Caco-2 (cell line): ENCODE data around the gene COL5A1. TPM values are rescaled to one million over a fixed set of nuclear protein-coding genes. Genes with fewer than 3 reads are reported as not detected.

Source experiments
- BruUV-seq: library from RNA; stranded (reverse); fragments of 400-500 nt; replicated peaks from 2 replicates; lab custom pipeline; 2021; lab: Mats Ljungman, UMichigan
- CTCF ChIA-PET: fragments of 300-600 bp; sonication (Branson Sonifier 250); formaldehyde crosslinking; loops from one replicate; lab custom pipeline; 2022; ENCODE audit warnings: antibody characterized with exemption; lab: Charles Lee
- POLR2A ChIA-PET: fragments of 300-600 bp; sonication (Branson Sonifier 250); formaldehyde crosslinking; loops from one replicate; lab custom pipeline; 2022; ENCODE audit warnings: antibody characterized with exemption; lab: Charles Lee
- DNase-seq, 2 experiments: peaks; one replicate each; pipeline versions ENCODE4 v3.0.0 to v3.0.0-alpha.2; 2020 to 2022
- H3K27me3 ChIP-seq: replicated peaks from 2 replicates; pipeline ENCODE4 v1.6.0; 2011; ENCODE audit warnings: low read length; ENCODE audit not compliant: control insufficient read depth, insufficient read depth
- H3K36me3 ChIP-seq: 2 replicates; pipeline ENCODE4 v1.5.1; 2011; ENCODE audit warnings: low read length; ENCODE audit not compliant: control insufficient read depth, insufficient read depth
- H3K4me1 ChIP-seq: fragments of 250-450 bp; sonication (Bioruptor Pico); 2 replicates; pipeline ENCODE4 v1.5.1; 2020; ENCODE audit warnings: mild to moderate bottlenecking
- H3K4me3 ChIP-seq: 2 replicates; pipeline ENCODE4 v1.5.1; 2011; ENCODE audit warnings: low read depth, mild to moderate bottlenecking, control low read depth, low read length
- H3K9me3 ChIP-seq: fragments of 250-450 bp; sonication (Bioruptor Pico); 2 replicates; pipeline ENCODE4 v1.5.1; 2020; ENCODE audit warnings: mild to moderate bottlenecking, moderate library complexity
- H3K27ac Mint-ChIP-seq: one replicate; pipeline ENCODE4 v1.8.0; 2022; ENCODE audit warnings: mixed read lengths; ENCODE audit not compliant: unreplicated experiment
- H3K27me3 Mint-ChIP-seq: one replicate; pipeline ENCODE4 v1.8.0; 2022; ENCODE audit warnings: mixed read lengths; ENCODE audit not compliant: insufficient read depth, unreplicated experiment
- H3K36me3 Mint-ChIP-seq: one replicate; pipeline ENCODE4 v1.8.0; 2022; ENCODE audit warnings: mild to moderate bottlenecking, mixed read lengths; ENCODE audit not compliant: insufficient read depth, unreplicated experiment
- H3K4me1 Mint-ChIP-seq: one replicate; pipeline ENCODE4 v1.8.0; 2022; ENCODE audit warnings: low read depth, mixed read lengths; ENCODE audit not compliant: unreplicated experiment
- H3K4me3 Mint-ChIP-seq: one replicate; pipeline ENCODE4 v1.8.0; 2022; ENCODE audit warnings: mild to moderate bottlenecking, moderate library complexity, mixed read lengths; ENCODE audit not compliant: unreplicated experiment
- H3K9me3 Mint-ChIP-seq: one replicate; pipeline ENCODE4 v1.8.0; 2022; ENCODE audit warnings: mixed read lengths; ENCODE audit not compliant: unreplicated experiment
- intact Hi-C: fragments of 100-400 bp; cut with micrococcal nuclease; formaldehyde crosslinking; loops from one replicate; pipeline ENCODE4 v1.10.0; 2022; ENCODE audit not compliant: unreplicated experiment
- total RNA-seq: library from RNA; stranded (reverse); gene quantifications from 2 replicates; pipeline ENCODE4 v1.2.3, GENCODE V29; 2022
- TF ChIP-seq, protein P1 (sequence below), 2 experiments: fragments of 200-600 bp in 1 of 2; IDR thresholded peaks; 1 replicate in 1 of 2; 2 replicates in 1 of 2; pipeline versions ENCODE4 v1.5.1 to v1.8.0; 2011 to 2022; ENCODE audit warnings: antibody characterized with exemption in 1 of 2, control low read depth in 1 of 2, inconsistent platforms in 1 of 2, low read depth in 1 of 2, low read length in 1 of 2, mild to moderate bottlenecking in 1 of 2, moderate library complexity in 1 of 2; ENCODE audit not compliant: insufficient read depth in 1 of 2, severe bottlenecking in 1 of 2, unreplicated experiment in 1 of 2

COL5A1 gene
- total RNA-seq, 1 experiment from 2014 or later = 4.8 TPM

DNA sequence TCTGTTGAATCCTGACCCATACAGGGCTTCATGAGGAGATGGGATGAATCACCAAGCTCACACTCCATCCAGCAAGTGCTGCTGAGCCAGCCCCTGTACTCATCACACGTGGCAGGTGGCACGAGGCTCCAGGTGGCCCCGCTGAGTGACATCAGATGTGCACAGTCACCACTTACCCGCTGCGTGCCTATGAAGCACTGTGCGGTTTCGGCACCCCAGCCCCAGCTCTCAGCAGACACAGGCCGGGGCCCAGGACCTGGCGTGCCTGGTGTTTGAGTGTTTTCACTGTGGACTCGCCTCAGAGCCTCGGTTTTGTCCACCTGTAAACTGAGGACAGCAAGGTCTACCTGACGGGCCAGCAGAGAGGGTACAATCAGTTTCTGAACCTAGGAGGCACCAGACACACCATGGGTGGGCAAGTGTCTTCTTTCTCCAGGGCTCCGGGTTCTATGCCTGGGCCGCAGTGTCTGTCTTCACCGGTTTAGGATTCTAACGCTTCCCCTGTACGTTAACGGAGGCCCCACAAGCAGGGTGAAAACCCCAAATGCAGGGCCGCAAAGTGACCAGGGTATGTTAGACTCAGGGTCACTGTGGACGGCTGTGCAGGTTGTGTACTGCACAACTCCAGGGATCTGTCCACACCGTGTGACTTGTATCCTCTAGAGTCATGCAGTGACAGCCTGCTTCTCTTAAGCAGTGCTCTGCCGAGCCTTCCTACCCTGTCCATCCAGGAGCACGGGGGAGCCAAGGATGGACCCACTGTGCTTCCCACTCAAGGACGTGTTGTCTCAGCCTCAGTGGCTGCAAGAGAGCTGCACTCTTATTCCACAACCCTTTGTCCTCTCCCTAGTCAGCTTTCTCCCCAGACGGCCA, 44.3 kb upstream of the COL5A1 start:
- no peaks in the 10 kb centered on the region for H3K36me3 ChIP-seq
- Mint-ChIP-seq H3K36me3 (no peaks in the 10 kb centered on the region), H3K9me3 (no peaks in the 10 kb centered on the region), H3K4me3 (no peak overlapping the region), H3K27me3 (no peaks in the 10 kb centered on the region), H3K4me1 (peaks cover 7% of the 10 kb centered on the region), H3K27ac (no peak overlapping the region)
- H3K4me1 ChIP-seq = peaks cover 21% of the 10 kb centered on the region
- no peak for DNase-seq
- no TSS peak for BruUV-seq
- no peaks in the 10 kb centered on the region for H3K27me3 ChIP-seq
- peaks cover 5% of the 10 kb centered on the region for H3K9me3 ChIP-seq
- ChIA-PET CTCF (no interaction called here), POLR2A (no interaction called here)
- intact Hi-C loops = no loop called here
- H3K4me3 ChIP-seq = no peak overlapping the region
- TF ChIP-seq, protein P1, sequence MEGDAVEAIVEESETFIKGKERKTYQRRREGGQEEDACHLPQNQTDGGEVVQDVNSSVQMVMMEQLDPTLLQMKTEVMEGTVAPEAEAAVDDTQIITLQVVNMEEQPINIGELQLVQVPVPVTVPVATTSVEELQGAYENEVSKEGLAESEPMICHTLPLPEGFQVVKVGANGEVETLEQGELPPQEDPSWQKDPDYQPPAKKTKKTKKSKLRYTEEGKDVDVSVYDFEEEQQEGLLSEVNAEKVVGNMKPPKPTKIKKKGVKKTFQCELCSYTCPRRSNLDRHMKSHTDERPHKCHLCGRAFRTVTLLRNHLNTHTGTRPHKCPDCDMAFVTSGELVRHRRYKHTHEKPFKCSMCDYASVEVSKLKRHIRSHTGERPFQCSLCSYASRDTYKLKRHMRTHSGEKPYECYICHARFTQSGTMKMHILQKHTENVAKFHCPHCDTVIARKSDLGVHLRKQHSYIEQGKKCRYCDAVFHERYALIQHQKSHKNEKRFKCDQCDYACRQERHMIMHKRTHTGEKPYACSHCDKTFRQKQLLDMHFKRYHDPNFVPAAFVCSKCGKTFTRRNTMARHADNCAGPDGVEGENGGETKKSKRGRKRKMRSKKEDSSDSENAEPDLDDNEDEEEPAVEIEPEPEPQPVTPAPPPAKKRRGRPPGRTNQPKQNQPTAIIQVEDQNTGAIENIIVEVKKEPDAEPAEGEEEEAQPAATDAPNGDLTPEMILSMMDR (IDR thresholded peaks at IDR 0.05; ENCODE audit: insufficient read depth in 1 of 2, low read depth in 1 of 2, low read length in 1 of 2, severe bottlenecking in 1 of 2, unreplicated experiment in 1 of 2) = no peak

DNA sequence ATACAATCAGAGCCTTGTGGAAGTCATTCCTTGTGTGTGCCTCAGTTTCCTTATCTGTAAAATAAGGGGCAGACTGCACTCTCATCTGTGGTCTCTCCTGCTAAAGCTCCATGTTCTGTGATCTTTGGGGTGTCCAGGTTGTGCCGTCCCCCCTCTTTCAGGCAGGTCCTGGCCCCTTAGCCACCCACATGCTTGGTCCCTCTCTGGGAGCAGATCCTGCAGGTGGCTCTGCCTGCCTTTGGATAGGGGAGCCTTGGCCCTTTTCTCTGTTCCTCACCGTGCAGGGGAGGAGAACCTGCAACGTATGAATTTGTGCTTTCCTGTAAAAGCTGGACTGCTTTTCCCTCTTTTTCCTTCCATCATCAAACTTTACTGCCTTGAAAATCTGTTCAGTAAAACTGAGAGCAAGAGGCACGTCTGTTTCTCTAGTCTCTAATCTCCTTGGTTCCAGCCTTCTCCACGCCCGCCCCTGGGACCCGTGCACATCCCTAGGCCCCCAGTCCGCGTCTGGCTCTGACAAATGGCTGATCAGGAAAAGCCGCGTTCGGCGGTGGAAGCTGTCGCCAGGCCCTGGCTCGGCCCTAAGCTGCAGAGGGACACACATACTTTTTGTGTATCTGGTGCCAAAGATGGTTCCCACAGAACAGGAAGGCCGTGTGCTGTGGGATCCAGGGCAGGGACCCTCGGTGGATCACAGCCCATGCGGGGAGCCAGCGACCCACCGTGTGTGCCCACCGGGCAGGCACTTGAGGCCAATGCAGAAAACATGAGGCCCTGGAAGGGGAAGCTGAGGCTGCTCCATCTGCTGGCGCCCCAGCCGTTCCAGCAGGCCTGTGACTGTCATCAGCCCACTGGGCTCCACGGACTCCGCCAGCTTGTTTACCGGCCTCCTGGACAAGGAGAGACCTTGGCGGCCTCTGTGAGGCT, 43.4 kb upstream of the COL5A1 start:
- ChIA-PET CTCF (no interaction called here), POLR2A (no interaction called here)
- Histone ChIP-seq H3K4me1 (peaks cover 22% of the 10 kb centered on the region), H3K36me3 (no peaks in the 10 kb centered on the region), H3K27me3 (no peaks in the 10 kb centered on the region), H3K4me3 (no peak overlapping the region), H3K9me3 (peaks cover 5% of the 10 kb centered on the region)
- Mint-ChIP-seq H3K9me3 (no peaks in the 10 kb centered on the region), H3K4me1 (peaks cover 7% of the 10 kb centered on the region), H3K36me3 (no peaks in the 10 kb centered on the region), H3K27me3 (no peaks in the 10 kb centered on the region), H3K27ac (no peak overlapping the region), H3K4me3 (no peak overlapping the region)
- TF ChIP-seq, protein P1 (IDR thresholded peaks at IDR 0.05; ENCODE audit: insufficient read depth in 1 of 2, low read depth in 1 of 2, low read length in 1 of 2, severe bottlenecking in 1 of 2, unreplicated experiment in 1 of 2) = no peak
- intact Hi-C loops = no loop called here
- BruUV-seq = no TSS peak
- DNase-seq = no peak

DNA sequence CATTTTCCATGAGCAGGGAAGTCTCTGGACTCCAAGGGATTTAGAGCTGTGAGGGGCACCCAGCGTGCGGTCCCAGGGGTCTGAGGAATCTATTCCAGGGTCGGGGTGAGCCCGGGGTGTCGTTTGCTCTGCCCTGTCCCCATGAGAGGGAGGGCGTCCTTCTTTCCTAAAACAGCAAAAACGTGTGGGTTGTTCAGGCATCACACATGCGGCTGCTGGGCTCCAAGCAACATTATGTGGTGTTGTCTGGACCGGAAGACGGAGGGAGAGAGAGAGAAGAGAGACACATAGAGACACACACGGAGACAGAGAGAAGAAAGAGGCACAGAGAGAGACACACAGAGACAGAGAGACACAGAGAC, 42.7 kb upstream of the COL5A1 start:
- H3K27me3 ChIP-seq = no peaks in the 10 kb centered on the region
- peaks cover 23% of the 10 kb centered on the region for H3K4me1 ChIP-seq
- Mint-ChIP-seq H3K4me1 (peaks cover under 1% of the 10 kb centered on the region), H3K36me3 (no peaks in the 10 kb centered on the region), H3K27me3 (no peaks in the 10 kb centered on the region), H3K4me3 (no peak overlapping the region), H3K27ac (no peak overlapping the region), H3K9me3 (no peaks in the 10 kb centered on the region)
- H3K9me3 ChIP-seq = peaks cover 5% of the 10 kb centered on the region
- TF ChIP-seq, protein P1 (IDR thresholded peaks at IDR 0.05; ENCODE audit: insufficient read depth in 1 of 2, low read depth in 1 of 2, low read length in 1 of 2, severe bottlenecking in 1 of 2, unreplicated experiment in 1 of 2) = no peak
- no TSS peak for BruUV-seq
- ChIA-PET POLR2A (no interaction called here), CTCF (no interaction called here)
- H3K4me3 ChIP-seq = no peak overlapping the region
- intact Hi-C loops = no loop called here
- DNase-seq = no peak
- H3K36me3 ChIP-seq = no peaks in the 10 kb centered on the region
